HepG2 (cell line): ENCODE measurements around the gene TAF13. TPM values are rescaled to one million over a fixed set of nuclear protein-coding genes. Genes with fewer than 3 reads are reported as not detected.

Experiments used
- AKNA ChIP-seq: sonication (generic); formaldehyde crosslinking; IDR thresholded peaks from 2 replicates; pipeline ENCODE4 v1.4.0; 2020; ENCODE audit warnings: missing genetic modification reagents, borderline replicate concordance
- DMAP1 ChIP-seq: IDR thresholded peaks from 2 replicates; pipeline ENCODE4 v1.6.1; 2016
- DMTF1 ChIP-seq: sonication (generic); formaldehyde crosslinking; IDR thresholded peaks from 2 replicates; pipeline ENCODE4 v1.4.0; 2020; ENCODE audit warnings: mild to moderate bottlenecking, missing genetic modification reagents
- ESRRA ChIP-seq: sonication (generic); formaldehyde crosslinking; IDR thresholded peaks from 2 replicates; pipeline ENCODE4 v1.5.1; 2020; ENCODE audit warnings: mild to moderate bottlenecking, low read depth, missing genetic modification reagents
- GATAD1 ChIP-seq: IDR thresholded peaks from 2 replicates; pipeline ENCODE4 v1.6.1; 2016; ENCODE audit warnings: missing genetic modification reagents, missing compliant biosample characterization
- IRF2 ChIP-seq: IDR thresholded peaks from 2 replicates; pipeline ENCODE4 v1.6.1; 2018; ENCODE audit warnings: missing genetic modification reagents, missing compliant biosample characterization
- KDM2A ChIP-seq: sonication (generic); formaldehyde crosslinking; IDR thresholded peaks from 2 replicates; pipeline ENCODE4 v1.4.0; 2020; ENCODE audit warnings: low read depth, missing genetic modification reagents, borderline replicate concordance
- MYC ChIP-seq: sonication (generic); formaldehyde crosslinking; IDR thresholded peaks from 2 replicates; pipeline ENCODE4 v1.9.0; 2021; ENCODE audit warnings: missing genetic modification reagents, borderline replicate concordance
- ZNF142 ChIP-seq: sonication (generic); formaldehyde crosslinking; IDR thresholded peaks from 2 replicates; pipeline ENCODE4 v1.4.0; 2020; ENCODE audit warnings: missing genetic modification reagents
- ZNF382 ChIP-seq: sonication (generic); formaldehyde crosslinking; IDR thresholded peaks from 2 replicates; pipeline ENCODE4 v1.5.0; 2020; ENCODE audit warnings: missing genetic modification reagents, mild to moderate bottlenecking, borderline replicate concordance
- ZNF616 ChIP-seq: sonication (generic); formaldehyde crosslinking; IDR thresholded peaks from 2 replicates; pipeline ENCODE4 v1.5.0; 2020; ENCODE audit warnings: low read depth, mild to moderate bottlenecking, missing genetic modification reagents
- polyA plus RNA-seq, 8 experiments: library from polyadenylated mRNA; depleted of rRNA in 3 of 8; stranded (reverse) in 7 of 8; unstranded in 1 of 8; fragments of >200 nt; fragmentation: Illumina TruSeq in 4 of 8; extraction: Trizol in 4 of 8; gene quantifications; 2 replicates each; pipeline versions ENCODE4 v1.2.1 to v1.2.3, GENCODE V29; 2011 to 2016; ENCODE audit warnings: low read depth in 4 of 8, missing spikeins in 1 of 8, mixed read lengths in 1 of 8; ENCODE audit not compliant: insufficient read depth in 1 of 8
- total RNA-seq, 5 experiments: library from RNA; depleted of rRNA; stranded (reverse); fragments of >200 nt; fragmentation: Illumina TruSeq; extraction: Trizol; gene quantifications; 2 replicates each; pipeline ENCODE4 v1.2.3, GENCODE V29; 2016; ENCODE audit warnings: low read depth in 1 of 5
- TF ChIP-seq, protein P1 (sequence below): IDR thresholded peaks from 2 replicates; pipeline ENCODE4 v1.6.1; 2016; ENCODE audit warnings: missing genetic modification reagents, missing compliant biosample characterization
- TF ChIP-seq, protein P2 (sequence below): sonication (generic); formaldehyde crosslinking; IDR thresholded peaks from 2 replicates; pipeline ENCODE4 v1.4.0; 2020; ENCODE audit warnings: missing genetic modification reagents

Gene TAF13
- total and polyA plus RNA-seq, 2 of the 13 experiments (the other 11 are each of a cell fraction or from before 2014, with no cell fraction given): 11.5 to 36.3 TPM

GRCh38 chr1:109091078-109091838 lies 15.5 kb upstream of the TAF13 start (continued):
- no peak for TF ChIP-seq ZNF142 (CRISPR knock-in tag)
- TF ChIP-seq KDM2A (CRISPR knock-in tag): no peak
- TF ChIP-seq, protein P1, sequence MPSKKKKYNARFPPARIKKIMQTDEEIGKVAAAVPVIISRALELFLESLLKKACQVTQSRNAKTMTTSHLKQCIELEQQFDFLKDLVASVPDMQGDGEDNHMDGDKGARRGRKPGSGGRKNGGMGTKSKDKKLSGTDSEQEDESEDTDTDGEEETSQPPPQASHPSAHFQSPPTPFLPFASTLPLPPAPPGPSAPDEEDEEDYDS: peak; percentile 80
- TF ChIP-seq MYC: no peak
- TF ChIP-seq, protein P2, sequence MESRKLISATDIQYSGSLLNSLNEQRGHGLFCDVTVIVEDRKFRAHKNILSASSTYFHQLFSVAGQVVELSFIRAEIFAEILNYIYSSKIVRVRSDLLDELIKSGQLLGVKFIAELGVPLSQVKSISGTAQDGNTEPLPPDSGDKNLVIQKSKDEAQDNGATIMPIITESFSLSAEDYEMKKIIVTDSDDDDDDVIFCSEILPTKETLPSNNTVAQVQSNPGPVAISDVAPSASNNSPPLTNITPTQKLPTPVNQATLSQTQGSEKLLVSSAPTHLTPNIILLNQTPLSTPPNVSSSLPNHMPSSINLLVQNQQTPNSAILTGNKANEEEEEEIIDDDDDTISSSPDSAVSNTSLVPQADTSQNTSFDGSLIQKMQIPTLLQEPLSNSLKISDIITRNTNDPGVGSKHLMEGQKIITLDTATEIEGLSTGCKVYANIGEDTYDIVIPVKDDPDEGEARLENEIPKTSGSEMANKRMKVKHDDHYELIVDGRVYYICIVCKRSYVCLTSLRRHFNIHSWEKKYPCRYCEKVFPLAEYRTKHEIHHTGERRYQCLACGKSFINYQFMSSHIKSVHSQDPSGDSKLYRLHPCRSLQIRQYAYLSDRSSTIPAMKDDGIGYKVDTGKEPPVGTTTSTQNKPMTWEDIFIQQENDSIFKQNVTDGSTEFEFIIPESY: no peak
- TF ChIP-seq IRF2 (CRISPR knock-in tag): no peak
- no peak for TF ChIP-seq ZNF616 (CRISPR knock-in tag)
- TF ChIP-seq DMTF1 (CRISPR knock-in tag): no peak
- no peak for TF ChIP-seq AKNA
- peak; percentile 3; the same call in 1 of the 2 replicates for TF ChIP-seq DMAP1 (CRISPR knock-in tag)
- TF ChIP-seq GATAD1 (CRISPR knock-in tag): no peak
- no peak for TF ChIP-seq ESRRA (CRISPR knock-in tag)
- no peak for TF ChIP-seq ZNF382 (CRISPR knock-in tag)
